ENCODE data around the gene CAMK1D.

CAMK1D gene

GRCh38 chr10:12500381-12501303, 151.3 kb downstream of the CAMK1D start:
- DNase-seq: no peak

DNA sequence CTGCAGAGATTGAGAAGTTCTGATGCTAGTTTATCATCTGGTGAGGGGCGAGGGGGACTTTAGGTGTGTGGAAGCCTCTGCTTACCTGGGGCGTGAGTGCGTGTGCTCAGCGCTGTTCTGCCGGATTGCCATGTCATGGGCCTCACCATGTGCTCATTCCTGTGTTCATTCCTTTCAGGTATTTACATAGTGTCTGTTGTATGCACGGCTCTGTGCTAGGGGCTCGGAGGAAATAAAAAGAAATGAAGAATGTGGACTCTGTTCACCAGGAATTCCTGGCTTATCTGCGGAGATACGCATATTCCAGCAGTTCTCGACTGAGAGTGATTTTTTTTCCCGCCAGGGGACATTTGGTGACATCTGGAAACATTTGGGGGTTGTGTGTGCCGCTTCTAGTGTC, 152.0 kb downstream of the CAMK1D start:
- DNase-seq: no peak

GRCh38 chr10:12501841-12502525, 152.6 kb downstream of the CAMK1D start:
- no peak for DNase-seq

DNA sequence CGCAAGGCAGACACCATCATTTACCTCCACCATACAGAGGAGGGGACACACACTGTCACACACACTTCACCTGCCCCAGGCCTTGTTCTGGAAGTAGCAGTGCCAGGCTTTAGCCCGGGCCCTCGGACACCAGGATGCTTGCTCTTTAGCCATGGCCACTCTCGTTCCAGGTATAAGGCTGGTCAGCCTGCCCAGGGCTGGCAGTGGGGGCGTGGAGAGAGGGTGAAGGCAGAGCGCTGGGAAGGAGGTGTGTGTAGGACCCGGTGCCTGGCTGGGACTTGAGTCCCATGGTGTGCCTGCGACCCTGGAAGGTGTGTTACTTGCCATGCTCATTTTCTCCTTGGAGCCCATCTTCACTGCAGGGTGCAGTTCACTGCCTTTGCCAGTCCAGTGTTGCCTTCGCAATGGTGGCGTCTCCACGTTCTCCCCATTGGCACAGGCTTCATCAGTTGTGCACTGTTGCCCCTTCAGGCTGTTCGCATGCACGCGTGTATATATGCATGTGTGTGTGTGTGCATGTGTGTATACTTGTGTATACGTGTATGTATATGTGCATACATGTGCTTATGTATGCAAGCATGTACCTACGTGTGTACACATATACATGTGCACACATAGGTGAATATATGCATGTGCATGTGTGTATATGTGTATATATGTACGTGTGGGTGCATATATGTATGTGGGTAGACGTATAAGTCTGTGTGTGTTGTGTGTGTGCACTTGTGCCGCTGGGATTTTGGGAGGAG, 153.4 kb downstream of the CAMK1D start:
- DNase-seq: no peak

- DNase-seq: no peak
These were observed 154.0 kb downstream of the CAMK1D start for GRCh38 chr10:12503311-12503710.

DNA sequence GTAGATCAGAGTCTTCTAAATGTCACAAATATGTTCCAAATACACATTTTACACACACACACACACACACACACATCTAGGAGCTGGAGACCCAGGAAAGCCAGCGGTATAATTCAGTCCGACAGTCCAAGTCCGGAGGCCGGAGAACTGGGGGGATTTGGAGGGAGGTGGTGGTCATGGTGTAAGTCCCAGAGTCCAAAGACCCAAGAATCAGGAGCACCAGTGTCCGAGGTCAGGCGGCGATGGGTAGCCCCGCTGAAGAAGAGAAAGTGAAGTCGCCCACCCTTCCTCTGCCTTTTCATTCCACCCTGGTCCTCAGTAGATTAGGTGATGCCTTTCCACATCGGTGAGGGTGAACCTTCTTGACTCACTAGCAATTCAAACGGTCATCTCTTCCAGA, 154.8 kb downstream of the CAMK1D start:
- no peak for DNase-seq

DNA sequence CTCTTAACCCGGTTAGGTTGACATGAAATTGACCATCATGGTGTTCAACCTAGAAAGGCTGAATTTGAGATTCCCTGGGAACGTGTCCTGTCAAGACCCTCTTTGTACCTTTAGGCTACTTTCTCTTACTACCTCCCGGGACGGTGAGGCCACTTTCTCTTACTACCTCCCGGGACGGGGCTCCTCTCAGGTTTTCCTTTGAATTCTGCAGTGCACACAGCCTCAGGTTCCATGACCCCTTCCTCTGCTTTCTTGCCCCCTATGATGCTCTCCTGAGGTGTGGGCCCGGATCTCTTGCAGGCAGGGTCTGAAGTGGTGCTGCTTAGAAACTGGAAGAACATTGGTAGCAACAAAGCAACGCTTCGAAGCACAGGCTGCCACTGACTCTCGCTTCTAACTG, 155.3 kb downstream of the CAMK1D start:
- no peak for DNase-seq

DNA sequence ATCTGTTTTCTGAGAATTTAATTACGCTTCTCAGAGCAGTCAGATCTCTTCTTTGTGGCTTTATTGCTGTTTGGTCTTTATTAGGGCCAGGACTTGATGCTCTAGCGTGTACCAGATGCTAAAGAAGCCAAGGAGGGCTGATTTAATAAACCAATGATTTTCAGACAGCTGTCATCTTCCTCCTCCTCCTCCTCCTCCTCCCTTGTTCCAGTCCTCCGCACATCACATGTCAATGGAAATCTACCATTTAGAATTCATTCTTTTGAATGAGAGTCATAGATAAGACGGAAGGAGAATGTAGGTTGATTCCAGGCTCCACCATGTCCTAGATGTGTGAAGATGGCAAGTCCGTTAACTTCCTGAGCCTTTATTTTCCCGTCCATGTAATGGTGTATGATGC, 156.3 kb downstream of the CAMK1D start:
- DNase-seq: no peak

GRCh38 chr10:12507165-12507850, 158.0 kb downstream of the CAMK1D start:
- no peak for DNase-seq

DNA sequence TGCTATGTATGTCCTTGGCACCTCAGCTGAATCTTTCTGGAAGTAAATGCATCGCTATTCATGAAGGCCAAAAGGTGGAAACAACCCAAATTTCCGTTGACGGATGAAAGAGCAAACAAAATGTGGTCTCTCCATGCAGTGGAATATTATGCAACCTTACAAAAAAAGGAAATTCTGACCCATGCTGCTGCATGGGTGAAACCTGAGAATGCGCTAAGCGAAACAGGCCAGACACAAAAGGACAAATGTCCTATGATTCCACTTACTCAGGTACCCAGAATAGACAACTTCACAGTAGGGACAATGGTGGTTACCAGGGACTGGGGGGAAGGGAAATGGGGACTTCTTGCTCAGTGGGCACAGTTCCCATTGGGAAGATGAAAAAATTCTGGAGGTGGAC, 158.8 kb downstream of the CAMK1D start:
- DNase-seq: no peak

DNA sequence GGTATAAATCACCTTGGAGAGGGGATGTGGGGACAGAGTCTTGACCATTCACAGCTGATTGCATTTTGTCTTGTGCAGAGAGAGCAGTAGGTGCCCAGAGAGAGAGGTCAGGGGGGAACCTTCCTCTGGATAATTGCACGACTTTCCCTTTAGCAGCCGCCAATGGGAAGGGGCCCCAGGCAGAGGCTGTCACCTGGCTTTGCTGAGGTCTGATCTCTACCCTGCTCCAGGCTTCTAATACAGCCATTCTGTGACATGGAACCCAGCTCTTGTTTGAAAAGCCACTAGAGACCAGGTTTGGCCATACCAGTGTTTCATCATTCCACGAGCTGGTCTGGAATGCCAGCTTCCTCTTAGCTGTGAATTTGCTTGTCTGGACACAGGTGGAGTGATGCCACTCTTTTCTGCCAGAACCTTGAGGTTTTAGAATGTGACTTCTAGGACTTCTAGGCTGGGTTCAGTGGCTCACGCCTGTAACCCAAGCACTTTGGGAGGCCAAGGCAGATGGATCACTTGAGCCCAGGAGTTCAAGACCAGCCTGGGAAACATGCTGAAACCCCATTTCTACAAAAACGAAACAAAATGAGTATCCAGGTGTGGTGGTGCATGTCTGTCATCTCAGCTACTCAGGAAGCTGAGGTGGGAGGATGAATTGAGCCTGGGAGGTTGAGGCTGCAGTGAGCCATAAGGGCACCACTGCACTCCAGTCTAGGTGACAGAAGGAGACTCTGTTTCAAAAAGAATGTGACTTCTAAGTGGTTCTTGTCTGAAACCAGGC, 159.9 kb downstream of the CAMK1D start:
- DNase-seq: no peak

DNA sequence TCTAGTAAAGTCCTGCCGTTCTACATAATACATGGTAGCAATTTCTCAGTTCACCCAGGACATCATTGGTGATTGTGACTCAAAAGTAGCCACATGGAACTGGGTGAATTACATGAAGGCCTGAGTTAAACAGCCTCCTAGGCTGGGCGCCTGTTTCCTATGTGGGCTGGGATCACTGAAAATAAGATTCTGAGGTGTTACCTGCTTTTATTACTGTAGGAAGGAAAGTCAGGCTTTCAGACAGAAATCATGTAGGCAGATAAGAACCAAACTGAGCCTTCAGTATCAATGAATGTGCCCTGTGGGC, 160.4 kb downstream of the CAMK1D start:
- DNase-seq: no peak

GRCh38 chr10:12510501-12510941, 161.2 kb downstream of the CAMK1D start:
- DNase-seq: no peak

DNA sequence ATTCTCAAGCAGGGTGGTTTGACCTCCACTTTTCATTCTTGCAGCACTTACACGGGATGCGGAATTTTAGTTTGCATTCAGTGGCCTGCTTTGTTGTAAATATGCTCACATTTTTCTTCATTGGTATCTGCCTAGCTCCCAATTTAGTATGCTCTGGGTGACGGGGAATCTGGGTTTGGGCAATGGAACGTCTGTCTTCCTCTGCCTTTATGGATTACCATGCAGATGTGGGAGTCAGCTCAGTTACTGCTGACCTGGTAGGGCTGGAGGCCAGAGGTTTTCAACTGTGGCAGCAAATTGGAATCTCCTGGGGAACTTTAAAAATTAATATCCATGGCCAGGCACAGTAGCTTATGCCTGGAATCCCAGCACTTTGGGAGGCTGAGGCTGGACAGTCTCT, 161.6 kb downstream of the CAMK1D start:
- no peak for DNase-seq

- DNase-seq: no peak
These were observed 162.3 kb downstream of the CAMK1D start for GRCh38 chr10:12511651-12512050.

DNA sequence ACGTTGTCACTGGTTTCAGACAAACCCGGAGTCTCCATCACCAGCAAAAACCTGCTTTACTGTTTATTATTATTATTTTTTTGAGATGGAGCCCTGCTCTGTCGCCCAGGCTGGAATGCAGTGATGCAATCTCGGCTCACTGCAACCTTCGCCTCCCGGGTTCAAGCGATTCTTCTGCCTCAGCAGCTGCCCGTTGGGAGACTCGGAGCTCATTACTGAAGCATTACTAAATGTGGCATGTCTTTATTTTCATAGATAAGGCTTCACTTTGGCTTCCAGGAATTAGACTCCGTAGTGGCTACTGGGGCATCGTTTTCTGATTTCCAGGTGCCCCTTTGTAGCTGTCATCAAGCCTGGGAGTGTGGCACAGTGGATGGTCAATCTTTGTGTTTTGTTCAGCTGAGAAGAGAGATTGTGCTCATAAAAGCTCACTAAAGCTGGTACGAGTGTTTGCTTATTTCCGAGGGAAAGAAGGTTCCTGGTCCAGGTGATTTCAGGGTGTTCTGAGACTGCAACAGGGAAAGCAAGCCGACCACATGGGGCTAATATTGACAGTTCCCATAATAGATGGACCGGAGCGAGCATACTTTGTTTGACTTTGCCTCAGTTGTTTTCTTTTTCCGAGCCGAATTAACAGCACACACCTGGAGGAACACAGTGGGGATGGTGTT, 163.1 kb downstream of the CAMK1D start:
- no peak for DNase-seq

DNA sequence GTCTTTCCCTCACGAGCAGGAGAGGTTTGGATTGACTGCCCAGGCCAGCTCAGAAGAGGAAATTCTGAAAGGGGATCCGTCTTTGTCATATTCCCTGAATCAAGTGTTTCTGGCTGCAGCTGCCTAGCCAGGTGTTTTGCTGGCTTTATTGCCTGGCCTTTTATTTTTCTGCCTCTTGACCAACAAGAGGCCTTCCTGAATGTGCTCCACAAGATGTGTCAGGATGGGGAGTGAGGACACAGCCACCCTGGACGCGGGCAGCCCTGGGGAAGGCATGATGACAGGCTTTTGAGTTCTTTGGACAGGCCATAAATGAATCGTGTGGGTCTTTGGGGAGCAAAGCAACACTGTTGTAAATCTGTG, 163.6 kb downstream of the CAMK1D start:
- no peak for DNase-seq

- no peak for DNase-seq
These were observed 164.7 kb downstream of the CAMK1D start for GRCh38 chr10:12513775-12514673.

DNA sequence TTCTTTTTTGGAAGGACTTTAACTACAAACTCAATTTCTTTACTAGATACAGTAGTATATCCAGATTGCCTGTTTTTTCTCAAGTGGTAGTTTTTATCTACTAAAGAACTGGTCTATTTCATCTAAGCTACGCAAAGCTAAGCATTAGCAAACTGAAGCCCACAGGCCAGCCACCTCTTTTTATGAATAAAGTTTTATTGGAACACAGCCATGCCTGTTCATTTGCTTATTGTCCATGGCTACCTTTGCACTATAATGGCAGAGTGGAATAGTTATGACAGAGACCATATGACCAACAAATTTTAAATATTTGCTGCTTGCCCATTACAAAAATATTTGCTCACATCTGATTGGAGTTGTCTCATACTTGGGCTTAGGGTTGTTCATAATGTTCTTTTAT, 168.7 kb downstream of the CAMK1D start:
- no peak for DNase-seq

DNA sequence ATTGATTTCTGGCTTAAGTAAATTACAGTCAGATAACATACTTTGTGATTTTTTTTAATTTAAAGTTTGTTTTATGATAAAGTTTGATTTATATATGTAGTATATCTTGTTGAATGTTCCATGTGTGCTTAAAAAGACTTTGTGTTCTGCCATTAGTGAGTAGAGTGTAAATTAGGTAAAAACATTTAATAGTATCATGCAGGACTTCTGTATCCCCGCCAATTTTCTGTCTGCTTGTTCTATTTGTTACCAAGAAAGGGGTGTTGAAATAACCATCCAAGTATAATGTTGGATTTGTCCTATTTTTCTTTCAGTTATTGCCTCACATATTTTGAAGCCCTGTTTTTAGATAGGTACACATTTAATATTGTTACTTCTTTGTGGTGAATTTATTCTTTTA, 172.1 kb downstream of the CAMK1D start:
- no peak for DNase-seq

DNA sequence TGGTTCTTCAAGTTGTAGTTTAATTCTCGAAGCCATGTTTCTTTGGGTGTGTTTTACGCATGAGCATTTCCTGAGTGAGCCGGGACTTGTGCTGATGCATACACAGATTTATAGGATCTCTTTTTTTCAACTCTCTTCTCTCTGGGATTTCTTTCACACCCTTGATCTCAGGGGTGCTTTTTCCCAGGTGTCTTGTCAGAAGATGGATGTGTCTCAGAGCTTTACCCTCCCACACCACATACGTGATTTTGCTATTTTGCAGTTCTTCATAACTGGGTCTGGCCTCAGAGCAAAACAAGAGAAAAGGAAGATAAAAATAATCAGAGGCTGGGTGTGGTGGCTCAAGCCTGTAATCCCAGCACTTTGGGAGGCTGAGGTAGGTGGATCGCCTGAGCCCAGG, 177.0 kb downstream of the CAMK1D start:
- no peak for DNase-seq
